Mucosa of descending colon (tissue), 3 donors: Measurements from ENCODE around the gene ZNF777. TPM values are rescaled to one million over a fixed set of nuclear protein-coding genes. Genes with fewer than 3 reads are reported as not detected.

Experiments
- ATAC-seq: fragments of 200-7000 bp; cut with Tn5 transposase; one replicate; pipeline ENCODE4 v1.9.1; 2020; ENCODE audit warnings: mild to moderate bottlenecking, moderate library complexity
- DNase-seq, 3 donors: peaks; one replicate each; pipeline ENCODE4 v3.0.0-alpha.2; 2020
- H3K36me3 ChIP-seq: fragments of 200-600 bp; one replicate; pipeline ENCODE4 v1.8.0; 2021; ENCODE audit warnings: low read depth, mild to moderate bottlenecking
- H3K4me1 ChIP-seq: fragments of 200-600 bp; one replicate; pipeline ENCODE4 v1.8.0; 2021; ENCODE audit warnings: low read depth, mild to moderate bottlenecking
- H3K4me3 ChIP-seq: fragments of 200-600 bp; one replicate; pipeline ENCODE4 v1.8.0; 2021; ENCODE audit warnings: mild to moderate bottlenecking
- H3K9me3 ChIP-seq: fragments of 200-600 bp; one replicate; pipeline ENCODE4 v1.8.0; 2021; ENCODE audit warnings: mild to moderate bottlenecking
- intact Hi-C, 2 donors: fragments of 100-400 bp; cut with DNase I in 1 of 2; cut with micrococcal nuclease in 1 of 2; formaldehyde crosslinking; loops; one replicate each; pipeline versions ENCODE4 v1.11.0 to v1.11.1; 2022; cut with DNase I, micrococcal nuclease
- total RNA-seq, 3 donors: library from RNA; stranded (reverse); fragmentation: NEBNext Ultra II Directional in 2 of 3; extraction: Animal tissue kit (Norgen Biotek cat#: 25700) in 2 of 3; gene quantifications; one replicate each; pipeline versions ENCODE4 v1.2.1 to v1.2.4, GENCODE V29; 2021 to 2023
- TF ChIP-seq, protein P1 (sequence below): fragments of 200-600 bp; IDR thresholded peaks from one replicate; pipeline ENCODE4 v1.8.0; 2022; ENCODE audit warnings: antibody characterized with exemption, mild to moderate bottlenecking
- donor health status: DM: no; HTN: no; CAD: no; lungs with moderate emphysema.
- donor health status: DM: no; HTN: no; CAD: no.
- donor health status: DM: no; HTN: yes; CAD: no.

Gene ZNF777
- total RNA-seq, 3 donors from 2014 or later, result 9.6 to 12.2 (median 10.0) TPM

DNA sequence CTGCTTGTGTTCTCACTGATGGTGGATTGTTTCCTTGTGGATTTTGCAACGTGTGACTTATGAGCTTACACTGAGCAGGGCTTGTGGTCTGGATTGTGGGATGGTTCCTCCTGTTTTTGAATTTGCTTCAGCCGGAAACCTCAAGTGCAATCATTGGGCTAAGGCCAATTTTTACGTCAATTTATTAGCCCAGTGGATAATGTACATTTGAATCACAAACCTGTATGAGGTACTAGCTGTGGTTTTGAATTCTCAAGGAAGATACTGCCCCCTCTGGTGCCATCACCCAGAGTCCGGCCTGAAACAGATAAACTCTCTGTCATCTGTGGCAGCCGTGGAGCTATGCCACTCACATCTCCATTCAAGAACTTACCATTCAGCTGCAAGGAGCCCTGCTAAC is 7.3 kb upstream of the ZNF777 start:
- no peaks in the 10 kb centered on the region for H3K4me1 ChIP-seq
- H3K4me3 ChIP-seq, result no peak overlapping the region
- H3K9me3 ChIP-seq, result no peaks in the 10 kb centered on the region
- ATAC-seq (no peak), DNase-seq (no peak)
- TF ChIP-seq, protein P1, sequence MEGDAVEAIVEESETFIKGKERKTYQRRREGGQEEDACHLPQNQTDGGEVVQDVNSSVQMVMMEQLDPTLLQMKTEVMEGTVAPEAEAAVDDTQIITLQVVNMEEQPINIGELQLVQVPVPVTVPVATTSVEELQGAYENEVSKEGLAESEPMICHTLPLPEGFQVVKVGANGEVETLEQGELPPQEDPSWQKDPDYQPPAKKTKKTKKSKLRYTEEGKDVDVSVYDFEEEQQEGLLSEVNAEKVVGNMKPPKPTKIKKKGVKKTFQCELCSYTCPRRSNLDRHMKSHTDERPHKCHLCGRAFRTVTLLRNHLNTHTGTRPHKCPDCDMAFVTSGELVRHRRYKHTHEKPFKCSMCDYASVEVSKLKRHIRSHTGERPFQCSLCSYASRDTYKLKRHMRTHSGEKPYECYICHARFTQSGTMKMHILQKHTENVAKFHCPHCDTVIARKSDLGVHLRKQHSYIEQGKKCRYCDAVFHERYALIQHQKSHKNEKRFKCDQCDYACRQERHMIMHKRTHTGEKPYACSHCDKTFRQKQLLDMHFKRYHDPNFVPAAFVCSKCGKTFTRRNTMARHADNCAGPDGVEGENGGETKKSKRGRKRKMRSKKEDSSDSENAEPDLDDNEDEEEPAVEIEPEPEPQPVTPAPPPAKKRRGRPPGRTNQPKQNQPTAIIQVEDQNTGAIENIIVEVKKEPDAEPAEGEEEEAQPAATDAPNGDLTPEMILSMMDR, result no peak
- H3K36me3 ChIP-seq, result no peaks in the 10 kb centered on the region
- intact Hi-C loops, result no loop called here

DNA sequence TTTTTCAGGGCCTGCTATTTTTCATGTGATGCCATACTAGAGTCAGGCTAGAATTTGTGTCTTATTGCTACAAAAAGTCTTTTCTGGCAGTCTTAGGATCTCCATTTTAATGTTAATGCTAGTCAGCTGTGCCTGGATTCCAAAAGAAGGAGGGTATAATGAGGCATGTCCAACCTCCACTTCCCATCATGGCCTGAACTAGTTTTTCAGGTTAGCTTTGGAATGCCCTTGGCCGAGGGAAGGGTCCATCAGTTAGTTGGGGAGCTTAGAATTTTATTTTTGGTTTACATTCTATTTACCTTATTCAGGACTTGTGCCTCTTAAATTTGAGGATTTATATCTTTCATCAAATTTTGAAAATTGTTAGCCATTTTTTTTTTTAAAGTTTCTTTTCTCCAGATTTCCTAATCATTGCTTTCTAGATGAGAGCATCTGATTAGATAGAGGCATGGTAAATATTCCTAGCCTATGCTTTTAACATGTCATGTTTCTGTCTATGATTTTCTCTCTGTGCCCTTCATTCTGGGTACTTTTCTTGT is 6.5 kb upstream of the ZNF777 start:
- no peak for ATAC-seq
- TF ChIP-seq, protein P1, result no peak

DNA sequence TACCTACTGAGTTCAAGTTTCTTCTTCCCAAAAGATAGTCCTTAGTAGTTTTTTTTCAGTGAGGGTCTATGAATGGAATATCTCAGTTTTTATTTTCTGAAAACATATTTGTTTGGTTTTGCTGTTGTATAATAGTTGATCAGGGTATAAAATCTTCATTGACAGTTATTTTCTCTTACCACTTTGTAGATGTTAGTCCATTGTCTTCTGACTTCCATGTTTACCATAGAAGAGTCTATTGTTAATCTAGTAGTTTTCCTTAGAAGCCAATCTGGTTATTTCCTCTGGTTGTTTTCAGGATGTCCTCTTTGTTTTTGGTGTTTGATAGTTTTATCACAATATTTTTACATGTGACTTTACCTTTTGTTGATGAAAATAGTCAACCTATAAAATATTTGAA is 5.5 kb upstream of the ZNF777 start:
- no peak for ATAC-seq
- Histone ChIP-seq H3K4me1 (no peaks in the 10 kb centered on the region), H3K4me3 (no peak overlapping the region), H3K36me3 (no peaks in the 10 kb centered on the region), H3K9me3 (no peaks in the 10 kb centered on the region)
- TF ChIP-seq, protein P1, result no peak
- no peak for DNase-seq
- intact Hi-C loops, result no loop called here

More for the DNA sequence above, 6.5 kb upstream of the ZNF777 start:
- no peaks in the 10 kb centered on the region for H3K4me1 ChIP-seq
- H3K9me3 ChIP-seq, result no peaks in the 10 kb centered on the region
- intact Hi-C loops, result no loop called here
- no peak for DNase-seq
- no peak overlapping the region for H3K4me3 ChIP-seq
- H3K36me3 ChIP-seq, result no peaks in the 10 kb centered on the region

DNA sequence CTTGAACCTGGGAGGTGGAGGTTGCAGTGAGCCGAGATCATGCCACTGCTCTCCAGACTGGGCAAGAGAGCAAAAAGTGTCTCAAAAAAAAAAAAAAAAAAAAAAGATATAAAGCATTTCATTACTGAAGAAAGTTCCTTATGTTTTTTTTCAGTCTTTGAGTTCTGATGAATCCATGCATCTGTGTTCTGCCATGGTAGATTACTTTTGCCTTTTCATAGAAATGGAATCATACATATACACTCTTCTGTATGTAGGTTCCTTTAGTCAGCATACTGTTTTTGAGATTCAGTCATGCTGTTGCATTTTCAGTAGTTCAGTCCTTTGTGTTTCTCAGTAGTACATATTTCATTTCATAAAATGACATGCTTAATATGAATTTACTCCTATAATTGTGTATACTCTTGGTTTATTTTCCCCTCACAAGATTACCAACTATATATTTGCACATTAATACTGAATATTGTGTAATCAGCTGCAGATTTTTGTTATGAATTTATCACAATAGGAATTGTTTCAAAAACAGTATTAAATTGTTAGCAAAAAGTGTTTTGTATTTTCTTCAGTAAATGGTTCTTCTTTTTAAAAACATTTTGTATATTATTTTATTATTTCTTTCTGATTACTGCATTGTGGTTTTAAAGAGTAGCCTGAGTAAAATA is 2.8 kb upstream of the ZNF777 start:
- no peak for DNase-seq
- Histone ChIP-seq H3K4me3 (no peak overlapping the region), H3K4me1 (peaks cover 7% of the 10 kb centered on the region), H3K9me3 (no peaks in the 10 kb centered on the region), H3K36me3 (no peaks in the 10 kb centered on the region)
- TF ChIP-seq, protein P1, result no peak
- intact Hi-C loops, result no loop called here
- no peak for ATAC-seq

DNA sequence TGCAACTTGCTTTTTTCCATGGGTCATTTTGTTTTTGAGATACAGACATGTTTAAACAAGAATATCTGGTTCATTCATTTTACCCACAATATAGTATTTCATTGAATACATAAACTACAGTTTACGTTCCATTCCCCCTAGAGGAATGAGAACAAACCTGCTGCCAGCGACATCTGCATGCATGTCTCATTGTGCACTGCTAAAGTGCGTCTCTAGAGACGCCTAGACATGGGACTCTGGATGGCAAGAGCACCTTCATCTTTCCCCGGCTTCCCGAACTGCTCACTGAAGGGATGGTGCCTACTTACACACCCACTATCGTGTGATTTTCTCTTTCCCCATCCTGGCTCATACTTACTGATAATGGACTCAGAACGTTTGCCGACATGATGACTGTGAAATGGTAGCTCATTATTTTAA is 1.2 kb upstream of the ZNF777 start:
- ATAC-seq (no peak), DNase-seq (no peak)
- Histone ChIP-seq H3K9me3 (no peaks in the 10 kb centered on the region), H3K4me1 (peaks cover 13% of the 10 kb centered on the region), H3K4me3 (no peak overlapping the region), H3K36me3 (no peaks in the 10 kb centered on the region)
- intact Hi-C loops, result no loop called here
- TF ChIP-seq, protein P1, result no peak
